MCF 10A (cell line): ENCODE measurements around the gene MAP4. TPM values are rescaled to one million over a fixed set of nuclear protein-coding genes. Genes with fewer than 3 reads are reported as not detected.
"Not testable (repeated sequence)": the region's sequence is repeated elsewhere in the genome, so short reads cannot be mapped to it uniquely, and the experiment has no call there.

ENCODE experiments used
- BruUV-seq: library from RNA; stranded (reverse); fragments of 400-500 nt; replicated peaks from 2 replicates; lab custom pipeline; 2021; lab: Mats Ljungman, UMichigan
- CTCF ChIA-PET: fragments of 300-600 bp; sonication (Branson Sonifier 250); formaldehyde crosslinking; extraction: SDS; loops from one replicate; lab custom pipeline; 2021; ENCODE audit warnings: antibody characterized with exemption, inconsistent platforms; lab: Yijun Ruan, JAX
- POLR2A ChIA-PET: fragments of 300-600, 350-650 bp; sonication (Branson Sonifier 250); formaldehyde crosslinking; extraction: SDS; loops from one replicate; lab custom pipeline; 2020; ENCODE audit warnings: antibody characterized with exemption, inconsistent platforms; lab: Yijun Ruan, JAX
- DNase-seq: peaks from one replicate; pipeline ENCODE4 v3.0.0-alpha.2; 2018; ENCODE audit not compliant: unreplicated experiment
- H3K27ac Mint-ChIP-seq: one replicate; pipeline ENCODE4 v1.8.0; 2022; ENCODE audit warnings: mild to moderate bottlenecking, low read depth, mixed read lengths; ENCODE audit not compliant: unreplicated experiment
- H3K27me3 Mint-ChIP-seq: one replicate; pipeline ENCODE4 v1.8.0; 2022; ENCODE audit warnings: mixed read lengths; ENCODE audit not compliant: insufficient read depth, unreplicated experiment
- H3K36me3 Mint-ChIP-seq: one replicate; pipeline ENCODE4 v1.8.0; 2022; ENCODE audit warnings: mild to moderate bottlenecking, moderate library complexity, mixed read lengths; ENCODE audit not compliant: insufficient read depth, unreplicated experiment
- H3K4me1 Mint-ChIP-seq: one replicate; pipeline ENCODE4 v1.8.0; 2022; ENCODE audit warnings: mixed read lengths; ENCODE audit not compliant: insufficient read depth, unreplicated experiment
- H3K4me3 Mint-ChIP-seq: one replicate; pipeline ENCODE4 v1.8.0; 2022; ENCODE audit warnings: mild to moderate bottlenecking, moderate library complexity, mixed read lengths; ENCODE audit not compliant: unreplicated experiment
- H3K9me3 Mint-ChIP-seq: one replicate; pipeline ENCODE4 v1.8.0; 2022; ENCODE audit warnings: mixed read lengths; ENCODE audit not compliant: unreplicated experiment
- intact Hi-C: fragments of 100-400 bp; cut with micrococcal nuclease; formaldehyde crosslinking; loops from 2 replicates; pipeline ENCODE4 v1.14.1; 2022
- total RNA-seq: library from RNA; stranded (reverse); gene quantifications from 2 replicates; pipeline ENCODE4 v1.2.3, GENCODE V29; 2022
- TF ChIP-seq, protein P1 (sequence below): fragments of 200-600 bp; IDR thresholded peaks from one replicate; pipeline ENCODE4 v1.8.0; 2022; ENCODE audit warnings: antibody characterized with exemption, mild to moderate bottlenecking; ENCODE audit not compliant: unreplicated experiment

The MAP4 gene
- total RNA-seq, 1 experiment from 2014 or later = 217 TPM

DNA sequence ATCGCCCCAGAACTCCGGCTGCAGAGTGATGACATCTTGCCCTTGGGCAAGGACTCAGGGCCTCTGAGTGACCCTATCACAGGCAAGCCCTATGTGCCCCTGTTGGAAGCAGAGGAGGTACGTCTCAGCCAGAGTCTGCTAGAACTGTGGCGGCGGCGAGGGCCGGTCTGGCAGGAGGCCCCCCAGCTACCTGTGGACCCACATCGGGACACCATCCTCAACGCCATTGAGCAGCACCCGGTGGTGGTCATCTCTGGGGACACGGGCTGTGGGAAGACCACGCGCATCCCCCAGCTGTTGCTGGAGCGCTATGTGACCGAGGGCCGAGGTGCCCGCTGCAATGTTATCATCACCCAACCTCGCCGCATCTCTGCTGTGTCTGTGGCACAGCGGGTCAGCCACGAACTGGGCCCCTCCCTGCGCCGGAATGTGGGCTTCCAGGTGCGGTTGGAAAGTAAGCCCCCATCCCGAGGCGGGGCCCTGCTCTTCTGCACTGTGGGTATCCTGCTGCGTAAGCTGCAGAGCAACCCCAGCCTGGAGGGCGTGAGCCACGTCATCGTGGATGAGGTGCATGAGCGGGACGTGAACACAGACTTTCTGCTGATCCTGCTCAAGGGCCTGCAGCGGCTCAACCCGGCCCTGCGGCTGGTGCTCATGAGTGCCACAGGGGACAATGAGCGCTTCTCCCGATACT lies 169.9 kb downstream of the MAP4 start:
- no peak for DNase-seq
- intact Hi-C loops = no loop called here
- TF ChIP-seq, protein P1, sequence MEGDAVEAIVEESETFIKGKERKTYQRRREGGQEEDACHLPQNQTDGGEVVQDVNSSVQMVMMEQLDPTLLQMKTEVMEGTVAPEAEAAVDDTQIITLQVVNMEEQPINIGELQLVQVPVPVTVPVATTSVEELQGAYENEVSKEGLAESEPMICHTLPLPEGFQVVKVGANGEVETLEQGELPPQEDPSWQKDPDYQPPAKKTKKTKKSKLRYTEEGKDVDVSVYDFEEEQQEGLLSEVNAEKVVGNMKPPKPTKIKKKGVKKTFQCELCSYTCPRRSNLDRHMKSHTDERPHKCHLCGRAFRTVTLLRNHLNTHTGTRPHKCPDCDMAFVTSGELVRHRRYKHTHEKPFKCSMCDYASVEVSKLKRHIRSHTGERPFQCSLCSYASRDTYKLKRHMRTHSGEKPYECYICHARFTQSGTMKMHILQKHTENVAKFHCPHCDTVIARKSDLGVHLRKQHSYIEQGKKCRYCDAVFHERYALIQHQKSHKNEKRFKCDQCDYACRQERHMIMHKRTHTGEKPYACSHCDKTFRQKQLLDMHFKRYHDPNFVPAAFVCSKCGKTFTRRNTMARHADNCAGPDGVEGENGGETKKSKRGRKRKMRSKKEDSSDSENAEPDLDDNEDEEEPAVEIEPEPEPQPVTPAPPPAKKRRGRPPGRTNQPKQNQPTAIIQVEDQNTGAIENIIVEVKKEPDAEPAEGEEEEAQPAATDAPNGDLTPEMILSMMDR = no peak
- no TSS peak for BruUV-seq
- POLR2A ChIA-PET = no interaction called here
- CTCF ChIA-PET = interaction anchor here (0.6 kb wide), 1 partner anchor 13 kb away, joined by 3 read pairs; no protein-coding TSS in a partner anchor
- no peaks in the 10 kb centered on the region for H3K9me3 Mint-ChIP-seq
- no peaks in the 10 kb centered on the region for H3K4me1 Mint-ChIP-seq
- H3K4me3 Mint-ChIP-seq = no peak overlapping the region
- H3K36me3 Mint-ChIP-seq = peaks cover 84% of the 10 kb centered on the region
- H3K27ac Mint-ChIP-seq = no peak overlapping the region
- H3K27me3 Mint-ChIP-seq = no peaks in the 10 kb centered on the region

DNA sequence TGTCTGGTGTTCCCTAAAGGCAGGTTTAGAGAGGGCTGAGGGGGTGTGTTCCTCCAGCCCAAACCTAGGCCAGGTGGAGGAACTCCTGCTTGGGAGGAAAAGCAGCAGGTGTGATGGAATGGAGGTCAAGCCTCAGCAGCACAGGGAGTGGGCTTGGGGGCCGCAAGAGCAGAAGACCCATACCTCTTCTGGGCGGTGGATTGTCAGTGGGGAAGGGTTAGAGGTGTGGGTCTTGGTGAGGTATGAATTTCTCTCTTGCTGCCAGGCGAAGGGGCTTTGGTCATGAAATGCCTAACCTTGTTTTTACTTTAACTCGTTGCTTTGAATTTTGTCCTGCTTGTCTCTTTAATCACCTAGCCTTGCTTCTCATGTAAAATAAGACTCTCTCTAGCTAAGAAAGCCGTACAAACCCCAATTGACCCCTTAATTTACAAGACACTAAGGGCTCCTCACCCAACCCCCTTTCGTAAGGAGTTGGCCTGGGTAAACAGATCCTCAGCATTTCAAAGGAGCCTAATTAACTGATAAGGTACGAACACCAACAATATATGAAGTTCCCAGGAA lies 174.3 kb downstream of the MAP4 start:
- intact Hi-C loops = no loop called here
- DNase-seq = no peak
- no TSS peak for BruUV-seq
- no peaks in the 10 kb centered on the region for H3K27me3 Mint-ChIP-seq
- POLR2A ChIA-PET = interaction anchor here (1.1 kb wide), 1 partner anchor 8 kb away, joined by 3 read pairs; no protein-coding TSS in a partner anchor
- CTCF ChIA-PET = no interaction called here
- H3K27ac Mint-ChIP-seq = no peak overlapping the region
- TF ChIP-seq, protein P1 = no peak
- peaks cover 91% of the 10 kb centered on the region for H3K36me3 Mint-ChIP-seq
- H3K9me3 Mint-ChIP-seq = no peaks in the 10 kb centered on the region
- H3K4me1 Mint-ChIP-seq = no peaks in the 10 kb centered on the region
- H3K4me3 Mint-ChIP-seq = no peak overlapping the region

DNA sequence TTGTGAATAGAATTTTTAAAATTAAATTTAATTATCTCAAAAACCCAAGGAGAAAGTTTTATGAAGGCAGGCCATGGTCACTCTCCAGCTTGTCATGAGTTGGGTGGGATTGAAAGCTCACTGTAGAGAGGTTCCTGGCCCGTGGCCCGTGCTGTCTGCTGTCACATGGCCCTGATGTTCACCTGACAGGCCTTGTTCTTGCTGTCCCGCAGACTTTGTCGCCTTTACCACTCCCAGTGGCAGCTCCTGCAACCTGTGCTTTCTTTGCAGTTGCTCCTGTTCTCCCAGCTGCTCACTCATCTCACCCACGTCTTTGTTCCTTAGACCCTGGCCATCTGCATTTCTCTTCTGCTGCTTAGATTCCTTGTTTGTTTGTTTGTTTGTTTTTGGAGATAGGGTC lies 177.7 kb downstream of the MAP4 start:
- H3K4me1 Mint-ChIP-seq = no peaks in the 10 kb centered on the region
- POLR2A ChIA-PET = interaction anchor here (1.4 kb wide), 1 partner anchor 34 kb away, joined by 4 read pairs; no protein-coding TSS in a partner anchor

DNA sequence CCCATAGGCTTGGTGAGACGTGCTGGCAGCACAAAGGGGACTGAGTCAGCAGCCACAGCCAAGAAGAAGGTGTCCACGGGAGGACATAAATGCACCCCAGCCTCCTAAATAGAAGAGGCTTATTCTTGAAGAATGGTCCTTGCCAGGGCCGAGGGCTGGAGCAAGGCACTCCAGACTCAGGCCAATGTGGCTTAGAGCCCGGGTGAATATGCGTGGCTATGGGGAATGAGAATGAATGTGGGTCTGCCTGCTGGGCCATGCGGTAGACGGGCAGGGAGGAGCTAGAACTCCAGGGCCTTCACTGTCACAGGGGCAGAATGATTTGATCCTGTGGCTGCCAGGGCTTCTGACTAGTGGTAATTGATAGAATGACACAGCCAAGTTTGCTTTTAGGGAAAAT lies 179.2 kb downstream of the MAP4 start:
- no TSS peak for BruUV-seq

More for the DNA sequence above, 177.7 kb downstream of the MAP4 start:
- Mint-ChIP-seq H3K4me3 (no peak overlapping the region), H3K27ac (no peak overlapping the region), H3K36me3 (peaks cover 95% of the 10 kb centered on the region), H3K9me3 (no peaks in the 10 kb centered on the region), H3K27me3 (no peaks in the 10 kb centered on the region)
- CTCF ChIA-PET = interaction anchor here (0.6 to 4.5 kb wide), 6 partner anchors 13 to 319 kb away, joined by 3 to 37 read pairs (median 5); no protein-coding TSS in a partner anchor
- no TSS peak for BruUV-seq
- DNase-seq = no peak
- TF ChIP-seq, protein P1 = no peak
- intact Hi-C loops = no loop called here

DNA sequence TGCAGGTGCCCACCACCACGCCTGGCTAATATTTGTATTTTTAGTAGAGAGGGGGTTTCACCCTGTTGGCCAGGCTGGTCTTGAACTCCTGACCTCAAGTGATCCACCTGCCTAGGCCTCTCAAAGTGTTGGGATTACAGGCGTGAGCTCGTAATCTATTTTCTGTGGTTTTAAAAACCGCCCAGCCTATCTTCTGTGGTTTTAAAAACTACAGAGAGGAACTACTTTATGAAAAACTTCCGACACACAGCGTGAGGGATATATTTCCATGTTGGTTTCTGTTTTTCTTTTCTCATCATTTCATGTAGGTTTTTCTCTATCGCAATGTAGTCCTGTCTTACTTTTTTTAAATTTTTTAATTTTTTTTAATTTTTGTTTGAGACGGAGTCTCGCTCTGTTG lies 186.7 kb downstream of the MAP4 start:
- DNase-seq, H3K4me3 Mint-ChIP-seq, H3K27me3 Mint-ChIP-seq, H3K9me3 Mint-ChIP-seq, BruUV-seq, intact Hi-C loops, H3K27ac Mint-ChIP-seq: not testable (repeated sequence)
- ChIA-PET POLR2A (interaction anchor here (1.3 kb wide), 1 partner anchor 14 kb away, joined by 3 read pairs; no protein-coding TSS in a partner anchor), CTCF (interaction anchor here (0.6 to 0.9 kb wide), 2 partner anchors 19 to 160 kb away, joined by 3 read pairs; no protein-coding TSS in a partner anchor)
- H3K4me1 Mint-ChIP-seq = peaks cover 10% of the 10 kb centered on the region
- H3K36me3 Mint-ChIP-seq = peaks cover 83% of the 10 kb centered on the region

More for the DNA sequence above, 179.2 kb downstream of the MAP4 start:
- ChIA-PET CTCF (interaction anchor here (0.6 to 4.5 kb wide), 14 partner anchors 11 to 384 kb away, joined by 3 to 37 read pairs (median 4); no protein-coding TSS in a partner anchor), POLR2A (interaction anchor here (1.7 kb wide), 1 partner anchor 12 kb away, joined by 5 read pairs; no protein-coding TSS in a partner anchor)
- Mint-ChIP-seq H3K27ac (no peak overlapping the region), H3K9me3 (no peaks in the 10 kb centered on the region), H3K36me3 (peaks cover 98% of the 10 kb centered on the region), H3K4me3 (no peak overlapping the region), H3K27me3 (no peaks in the 10 kb centered on the region), H3K4me1 (no peaks in the 10 kb centered on the region)
- intact Hi-C loops = loop anchor here (1.0 to 2.0 kb wide), 2 partner anchors 153 to 314 kb away; no protein-coding TSS in a partner anchor
- no peak for DNase-seq
- TF ChIP-seq, protein P1 = no peak
